ENCODE results near the gene MCRIP2. TPM values are rescaled to one million over a fixed set of nuclear protein-coding genes. Genes with fewer than 3 reads are reported as not detected.

Gene MCRIP2
- total and polyA plus RNA-seq, 2 experiments from 2014 or later = 64.3 to 67.7 TPM

DNA sequence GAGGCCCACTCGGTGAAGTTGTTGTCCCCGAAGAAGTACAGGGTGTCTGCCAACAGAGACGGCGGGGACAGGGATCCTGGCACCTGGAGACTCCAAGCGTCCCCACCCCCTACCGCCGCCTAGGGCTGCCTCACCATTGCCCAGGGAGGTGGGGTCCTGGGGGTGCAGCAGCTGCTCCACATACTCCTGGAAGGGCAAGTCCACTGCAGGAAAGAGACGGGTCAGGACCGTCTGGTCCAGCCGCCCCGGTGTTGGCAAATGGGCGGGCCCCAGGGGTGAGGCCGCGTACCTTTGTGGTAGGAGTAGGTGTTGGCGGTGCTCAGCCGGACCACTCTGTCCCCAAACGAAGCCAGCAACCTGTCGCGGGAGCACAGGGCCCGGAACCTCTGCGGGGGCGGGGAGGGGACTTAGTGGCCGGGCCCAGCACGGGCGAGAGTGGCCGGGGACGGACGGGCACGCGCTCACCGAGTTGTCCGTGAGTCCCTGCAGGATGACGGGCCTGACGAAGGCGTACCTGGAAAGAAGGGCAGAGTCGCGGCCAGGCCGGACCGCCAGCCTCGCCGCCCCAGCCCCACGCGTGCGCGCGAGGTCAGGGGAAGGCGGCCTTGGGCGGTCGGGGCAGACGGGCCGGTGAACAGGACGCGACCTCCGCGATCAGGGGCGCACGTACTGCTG lies 41.9 kb downstream of the MCRIP2 start:
- peaks cover 14% of the 10 kb centered on the region; the same call in 1 of the 2 replicates for H4K20me1 ChIP-seq (replicated peaks; ENCODE audit: insufficient read depth)
- H3K27me3 ChIP-seq (ENCODE audit: insufficient read depth) = no peaks in the 10 kb centered on the region
- no peaks in the 10 kb centered on the region for H3K9me2 ChIP-seq (ENCODE audit: insufficient read depth)
- DNase-seq (ENCODE audit: low spot score) = no peak
- no peak overlapping the region for H2AFZ ChIP-seq
- no peak for TF ChIP-seq NANOG (IDR thresholded peaks at IDR 0.05; ENCODE audit: borderline replicate concordance)
- TF ChIP-seq, protein P1, sequence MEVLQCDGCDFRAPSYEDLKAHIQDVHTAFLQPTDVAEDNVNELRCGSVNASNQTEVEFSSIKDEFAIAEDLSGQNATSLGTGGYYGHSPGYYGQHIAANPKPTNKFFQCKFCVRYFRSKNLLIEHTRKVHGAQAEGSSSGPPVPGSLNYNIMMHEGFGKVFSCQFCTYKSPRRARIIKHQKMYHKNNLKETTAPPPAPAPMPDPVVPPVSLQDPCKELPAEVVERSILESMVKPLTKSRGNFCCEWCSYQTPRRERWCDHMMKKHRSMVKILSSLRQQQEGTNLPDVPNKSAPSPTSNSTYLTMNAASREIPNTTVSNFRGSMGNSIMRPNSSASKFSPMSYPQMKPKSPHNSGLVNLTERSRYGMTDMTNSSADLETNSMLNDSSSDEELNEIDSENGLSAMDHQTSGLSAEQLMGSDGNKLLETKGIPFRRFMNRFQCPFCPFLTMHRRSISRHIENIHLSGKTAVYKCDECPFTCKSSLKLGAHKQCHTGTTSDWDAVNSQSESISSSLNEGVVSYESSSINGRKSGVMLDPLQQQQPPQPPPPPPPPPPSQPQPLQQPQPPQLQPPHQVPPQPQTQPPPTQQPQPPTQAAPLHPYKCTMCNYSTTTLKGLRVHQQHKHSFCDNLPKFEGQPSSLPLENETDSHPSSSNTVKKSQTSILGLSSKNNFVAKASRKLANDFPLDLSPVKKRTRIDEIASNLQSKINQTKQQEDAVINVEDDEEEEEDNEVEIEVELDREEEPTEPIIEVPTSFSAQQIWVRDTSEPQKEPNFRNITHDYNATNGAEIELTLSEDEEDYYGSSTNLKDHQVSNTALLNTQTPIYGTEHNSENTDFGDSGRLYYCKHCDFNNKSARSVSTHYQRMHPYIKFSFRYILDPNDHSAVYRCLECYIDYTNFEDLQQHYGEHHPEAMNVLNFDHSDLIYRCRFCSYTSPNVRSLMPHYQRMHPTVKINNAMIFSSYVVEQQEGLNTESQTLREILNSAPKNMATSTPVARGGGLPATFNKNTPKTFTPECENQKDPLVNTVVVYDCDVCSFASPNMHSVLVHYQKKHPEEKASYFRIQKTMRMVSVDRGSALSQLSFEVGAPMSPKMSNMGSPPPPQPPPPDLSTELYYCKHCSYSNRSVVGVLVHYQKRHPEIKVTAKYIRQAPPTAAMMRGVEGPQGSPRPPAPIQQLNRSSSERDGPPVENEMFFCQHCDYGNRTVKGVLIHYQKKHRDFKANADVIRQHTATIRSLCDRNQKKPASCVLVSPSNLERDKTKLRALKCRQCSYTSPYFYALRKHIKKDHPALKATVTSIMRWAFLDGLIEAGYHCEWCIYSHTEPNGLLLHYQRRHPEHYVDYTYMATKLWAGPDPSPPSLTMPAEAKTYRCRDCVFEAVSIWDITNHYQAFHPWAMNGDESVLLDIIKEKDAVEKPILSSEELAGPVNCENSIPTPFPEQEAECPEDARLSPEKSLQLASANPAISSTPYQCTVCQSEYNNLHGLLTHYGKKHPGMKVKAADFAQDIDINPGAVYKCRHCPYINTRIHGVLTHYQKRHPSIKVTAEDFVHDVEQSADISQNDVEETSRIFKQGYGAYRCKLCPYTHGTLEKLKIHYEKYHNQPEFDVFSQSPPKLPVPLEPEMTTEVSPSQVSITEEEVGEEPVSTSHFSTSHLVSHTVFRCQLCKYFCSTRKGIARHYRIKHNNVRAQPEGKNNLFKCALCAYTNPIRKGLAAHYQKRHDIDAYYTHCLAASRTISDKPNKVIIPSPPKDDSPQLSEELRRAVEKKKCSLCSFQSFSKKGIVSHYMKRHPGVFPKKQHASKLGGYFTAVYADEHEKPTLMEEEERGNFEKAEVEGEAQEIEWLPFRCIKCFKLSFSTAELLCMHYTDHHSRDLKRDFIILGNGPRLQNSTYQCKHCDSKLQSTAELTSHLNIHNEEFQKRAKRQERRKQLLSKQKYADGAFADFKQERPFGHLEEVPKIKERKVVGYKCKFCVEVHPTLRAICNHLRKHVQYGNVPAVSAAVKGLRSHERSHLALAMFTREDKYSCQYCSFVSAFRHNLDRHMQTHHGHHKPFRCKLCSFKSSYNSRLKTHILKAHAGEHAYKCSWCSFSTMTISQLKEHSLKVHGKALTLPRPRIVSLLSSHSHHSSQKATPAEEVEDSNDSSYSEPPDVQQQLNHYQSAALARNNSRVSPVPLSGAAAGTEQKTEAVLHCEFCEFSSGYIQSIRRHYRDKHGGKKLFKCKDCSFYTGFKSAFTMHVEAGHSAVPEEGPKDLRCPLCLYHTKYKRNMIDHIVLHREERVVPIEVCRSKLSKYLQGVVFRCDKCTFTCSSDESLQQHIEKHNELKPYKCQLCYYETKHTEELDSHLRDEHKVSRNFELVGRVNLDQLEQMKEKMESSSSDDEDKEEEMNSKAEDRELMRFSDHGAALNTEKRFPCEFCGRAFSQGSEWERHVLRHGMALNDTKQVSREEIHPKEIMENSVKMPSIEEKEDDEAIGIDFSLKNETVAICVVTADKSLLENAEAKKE (CRISPR knock-in tag; IDR thresholded peaks at IDR 0.05) = no peak
- TF ChIP-seq EZH2 (IDR thresholded peaks at IDR 0.05; ENCODE audit: low read depth, unreplicated experiment) = no peak
- TF ChIP-seq ZNF114 (CRISPR knock-in tag; IDR thresholded peaks at IDR 0.05) = no peak
- TF ChIP-seq, protein P2, sequence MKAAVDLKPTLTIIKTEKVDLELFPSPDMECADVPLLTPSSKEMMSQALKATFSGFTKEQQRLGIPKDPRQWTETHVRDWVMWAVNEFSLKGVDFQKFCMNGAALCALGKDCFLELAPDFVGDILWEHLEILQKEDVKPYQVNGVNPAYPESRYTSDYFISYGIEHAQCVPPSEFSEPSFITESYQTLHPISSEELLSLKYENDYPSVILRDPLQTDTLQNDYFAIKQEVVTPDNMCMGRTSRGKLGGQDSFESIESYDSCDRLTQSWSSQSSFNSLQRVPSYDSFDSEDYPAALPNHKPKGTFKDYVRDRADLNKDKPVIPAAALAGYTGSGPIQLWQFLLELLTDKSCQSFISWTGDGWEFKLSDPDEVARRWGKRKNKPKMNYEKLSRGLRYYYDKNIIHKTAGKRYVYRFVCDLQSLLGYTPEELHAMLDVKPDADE (IDR thresholded peaks at IDR 0.05) = no peak
- TF ChIP-seq CREB1 (CRISPR knock-in tag; IDR thresholded peaks at IDR 0.05; ENCODE audit: low read depth) = no peak
- TF ChIP-seq STAT1 (IDR thresholded peaks at IDR 0.05; ENCODE audit: unreplicated experiment) = no peak
- no peak for TF ChIP-seq EZH2phosphoT487 (IDR thresholded peaks at IDR 0.05; ENCODE audit: unreplicated experiment)
- no peak for TF ChIP-seq JUNB (IDR thresholded peaks at IDR 0.05; ENCODE audit: unreplicated experiment)
- TF ChIP-seq, protein P3, sequence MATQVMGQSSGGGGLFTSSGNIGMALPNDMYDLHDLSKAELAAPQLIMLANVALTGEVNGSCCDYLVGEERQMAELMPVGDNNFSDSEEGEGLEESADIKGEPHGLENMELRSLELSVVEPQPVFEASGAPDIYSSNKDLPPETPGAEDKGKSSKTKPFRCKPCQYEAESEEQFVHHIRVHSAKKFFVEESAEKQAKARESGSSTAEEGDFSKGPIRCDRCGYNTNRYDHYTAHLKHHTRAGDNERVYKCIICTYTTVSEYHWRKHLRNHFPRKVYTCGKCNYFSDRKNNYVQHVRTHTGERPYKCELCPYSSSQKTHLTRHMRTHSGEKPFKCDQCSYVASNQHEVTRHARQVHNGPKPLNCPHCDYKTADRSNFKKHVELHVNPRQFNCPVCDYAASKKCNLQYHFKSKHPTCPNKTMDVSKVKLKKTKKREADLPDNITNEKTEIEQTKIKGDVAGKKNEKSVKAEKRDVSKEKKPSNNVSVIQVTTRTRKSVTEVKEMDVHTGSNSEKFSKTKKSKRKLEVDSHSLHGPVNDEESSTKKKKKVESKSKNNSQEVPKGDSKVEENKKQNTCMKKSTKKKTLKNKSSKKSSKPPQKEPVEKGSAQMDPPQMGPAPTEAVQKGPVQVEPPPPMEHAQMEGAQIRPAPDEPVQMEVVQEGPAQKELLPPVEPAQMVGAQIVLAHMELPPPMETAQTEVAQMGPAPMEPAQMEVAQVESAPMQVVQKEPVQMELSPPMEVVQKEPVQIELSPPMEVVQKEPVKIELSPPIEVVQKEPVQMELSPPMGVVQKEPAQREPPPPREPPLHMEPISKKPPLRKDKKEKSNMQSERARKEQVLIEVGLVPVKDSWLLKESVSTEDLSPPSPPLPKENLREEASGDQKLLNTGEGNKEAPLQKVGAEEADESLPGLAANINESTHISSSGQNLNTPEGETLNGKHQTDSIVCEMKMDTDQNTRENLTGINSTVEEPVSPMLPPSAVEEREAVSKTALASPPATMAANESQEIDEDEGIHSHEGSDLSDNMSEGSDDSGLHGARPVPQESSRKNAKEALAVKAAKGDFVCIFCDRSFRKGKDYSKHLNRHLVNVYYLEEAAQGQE (IDR thresholded peaks at IDR 0.05; ENCODE audit: unreplicated experiment) = no peak
- TF ChIP-seq, protein P4, sequence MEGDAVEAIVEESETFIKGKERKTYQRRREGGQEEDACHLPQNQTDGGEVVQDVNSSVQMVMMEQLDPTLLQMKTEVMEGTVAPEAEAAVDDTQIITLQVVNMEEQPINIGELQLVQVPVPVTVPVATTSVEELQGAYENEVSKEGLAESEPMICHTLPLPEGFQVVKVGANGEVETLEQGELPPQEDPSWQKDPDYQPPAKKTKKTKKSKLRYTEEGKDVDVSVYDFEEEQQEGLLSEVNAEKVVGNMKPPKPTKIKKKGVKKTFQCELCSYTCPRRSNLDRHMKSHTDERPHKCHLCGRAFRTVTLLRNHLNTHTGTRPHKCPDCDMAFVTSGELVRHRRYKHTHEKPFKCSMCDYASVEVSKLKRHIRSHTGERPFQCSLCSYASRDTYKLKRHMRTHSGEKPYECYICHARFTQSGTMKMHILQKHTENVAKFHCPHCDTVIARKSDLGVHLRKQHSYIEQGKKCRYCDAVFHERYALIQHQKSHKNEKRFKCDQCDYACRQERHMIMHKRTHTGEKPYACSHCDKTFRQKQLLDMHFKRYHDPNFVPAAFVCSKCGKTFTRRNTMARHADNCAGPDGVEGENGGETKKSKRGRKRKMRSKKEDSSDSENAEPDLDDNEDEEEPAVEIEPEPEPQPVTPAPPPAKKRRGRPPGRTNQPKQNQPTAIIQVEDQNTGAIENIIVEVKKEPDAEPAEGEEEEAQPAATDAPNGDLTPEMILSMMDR (conservative IDR thresholded peaks at IDR 0.05; ENCODE audit: low read depth in 2 of 2) = no peak
- no peak for TF ChIP-seq ZNF331 (CRISPR knock-in tag; IDR thresholded peaks at IDR 0.05; ENCODE audit: low read depth)
- no peak for TF ChIP-seq POLR2AphosphoS5 (IDR thresholded peaks at IDR 0.05; ENCODE audit: low read depth)
- no peaks in the 10 kb centered on the region; the same call in 1 of the 2 replicates for H3K36me3 ChIP-seq (ENCODE audit: insufficient read depth)
- peaks cover 23% of the 10 kb centered on the region for H3K27me3 Mint-ChIP-seq (ENCODE audit: insufficient read depth, low read depth, poor library complexity)
- H3K4me3 ChIP-seq = peak overlapping the region; percentile 72
- peaks cover 20% of the 10 kb centered on the region for H3K4me1 Mint-ChIP-seq
- H3K79me2 ChIP-seq (replicated peaks; ENCODE audit: insufficient read depth) = peaks cover 9% of the 10 kb centered on the region; the same call in 1 of the 2 replicates
- no peak for ATAC-seq
- peaks cover 34% of the 10 kb centered on the region for H3K36me3 Mint-ChIP-seq (ENCODE audit: low read depth)
- H3K4me3 Mint-ChIP-seq = peak overlapping the region; percentile 84
- H3K9me3 Mint-ChIP-seq = no peaks in the 10 kb centered on the region; the same call in 1 of the 3 replicates
- H3K27ac Mint-ChIP-seq = 0 out of 2 replicates have a peak overlapping the region, but pooled peaks have one; percentile 23
- H3K4me1 ChIP-seq (ENCODE audit: insufficient read depth) = peaks cover 5% of the 10 kb centered on the region; the same call in 1 of the 2 replicates
- H3K27ac ChIP-seq (ENCODE audit: low read depth) = peak overlapping the region; percentile 59; the same call in 1 of the 2 replicates
- H3F3A ChIP-seq (replicated peaks; ENCODE audit: low read depth) = peaks cover 24% of the 10 kb centered on the region
- H3K4me2 ChIP-seq = peak overlapping the region; percentile 84

Measured in GM23338 (cell line).